GM21367 (cell line): ENCODE measurements around the gene KRT80.

Experiments used
- ATAC-seq: cut with Tn5 transposase; IDR thresholded peaks from one replicate; pipeline ENCODE4 v1.9.1; 2021; ENCODE audit not compliant: unreplicated experiment

The KRT80 gene

GRCh38 chr12:52229836-52230343 is 38.1 kb upstream of the KRT80 start:
- no peak for ATAC-seq

- no peak for ATAC-seq
Observed at GRCh38 chr12:52228931-52229330, 37.1 kb upstream of the KRT80 start.

DNA sequence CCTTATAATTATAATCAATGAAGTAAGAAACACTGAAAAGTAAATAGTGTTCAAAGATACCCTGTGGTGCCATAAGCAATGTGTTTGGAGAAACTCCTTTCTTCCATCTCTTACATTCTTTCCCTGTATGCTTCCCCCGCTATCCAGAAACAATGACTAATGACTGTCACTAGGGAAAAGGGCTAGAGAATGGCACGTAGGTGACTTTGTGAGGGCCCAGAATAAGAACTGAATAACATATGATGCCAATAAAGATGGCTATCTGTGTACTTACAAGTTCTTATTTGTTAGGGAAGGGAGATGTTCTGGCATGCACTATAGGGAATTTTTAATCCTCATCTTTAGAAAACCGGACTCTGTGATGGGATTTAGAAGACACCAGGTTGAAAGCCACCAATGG is 36.6 kb upstream of the KRT80 start:
- ATAC-seq: no peak

DNA sequence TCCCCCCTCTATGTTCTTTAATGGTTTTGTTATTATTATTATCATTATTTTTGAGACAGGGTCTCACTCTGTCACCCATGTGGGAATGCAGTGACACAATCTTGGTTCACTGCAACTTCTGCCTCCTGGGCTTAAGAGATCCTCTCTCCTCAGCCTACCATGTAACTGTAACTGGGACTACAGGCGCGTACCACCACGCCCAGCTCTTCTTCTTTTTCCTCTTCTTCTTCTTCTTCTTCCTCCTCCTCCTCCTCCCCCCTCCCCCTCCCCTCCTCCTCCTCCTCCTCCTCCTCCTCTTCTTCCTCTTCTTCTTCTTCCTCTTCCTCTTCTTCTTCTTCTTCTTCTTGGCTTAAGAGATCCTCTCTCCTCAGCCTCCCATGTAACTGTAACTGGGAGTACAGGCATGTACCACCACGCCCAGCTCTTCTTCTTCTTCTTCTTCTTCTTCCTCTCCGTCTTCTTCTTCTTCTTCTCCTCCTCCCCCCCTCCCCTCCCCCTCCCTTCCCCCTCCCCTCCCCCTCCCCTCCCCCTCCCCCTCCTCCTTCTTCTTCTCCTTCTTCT is 35.9 kb upstream of the KRT80 start:
- ATAC-seq: no peak

DNA sequence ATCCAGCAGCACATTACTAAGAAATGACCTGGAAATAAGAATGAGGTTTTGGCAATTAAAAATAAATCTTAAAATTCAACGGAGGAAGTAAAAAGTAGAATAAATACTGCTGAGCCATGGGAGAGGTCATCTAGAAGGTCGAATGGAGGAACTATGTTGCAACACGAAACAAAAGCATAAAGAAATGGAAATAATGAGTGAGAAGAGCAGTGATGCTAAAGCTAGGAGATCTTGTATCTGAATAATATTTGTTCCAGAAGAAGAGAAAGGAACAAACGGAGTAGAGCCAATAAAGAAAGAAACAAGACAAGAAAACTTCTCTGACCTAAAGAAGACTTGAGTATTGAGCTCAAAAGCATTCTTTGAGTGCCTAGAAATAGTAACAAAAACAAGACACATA is 34.6 kb upstream of the KRT80 start:
- ATAC-seq: no peak

DNA sequence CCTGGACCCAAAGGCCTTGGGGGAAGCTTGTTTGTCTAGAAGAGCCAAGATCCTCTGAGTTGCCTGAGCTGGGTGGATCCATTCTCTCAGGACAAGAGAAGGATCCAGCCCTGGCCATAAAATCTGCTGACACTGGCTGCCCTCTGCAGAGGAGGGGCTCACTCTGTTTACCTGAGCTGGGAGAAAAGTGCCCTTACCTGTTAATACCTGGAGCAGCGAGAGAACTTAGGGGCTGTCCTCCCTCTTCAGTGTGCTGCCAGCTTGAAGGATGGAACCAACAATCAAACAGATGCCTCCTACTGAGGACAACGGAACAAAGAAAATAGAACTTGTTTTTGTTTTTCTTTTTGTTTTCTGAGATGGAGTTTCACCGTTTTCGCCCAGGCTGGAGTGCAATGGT is 33.9 kb upstream of the KRT80 start:
- ATAC-seq: no peak

GRCh38 chr12:52224151-52224550 is 32.3 kb upstream of the KRT80 start:
- no peak for ATAC-seq

DNA sequence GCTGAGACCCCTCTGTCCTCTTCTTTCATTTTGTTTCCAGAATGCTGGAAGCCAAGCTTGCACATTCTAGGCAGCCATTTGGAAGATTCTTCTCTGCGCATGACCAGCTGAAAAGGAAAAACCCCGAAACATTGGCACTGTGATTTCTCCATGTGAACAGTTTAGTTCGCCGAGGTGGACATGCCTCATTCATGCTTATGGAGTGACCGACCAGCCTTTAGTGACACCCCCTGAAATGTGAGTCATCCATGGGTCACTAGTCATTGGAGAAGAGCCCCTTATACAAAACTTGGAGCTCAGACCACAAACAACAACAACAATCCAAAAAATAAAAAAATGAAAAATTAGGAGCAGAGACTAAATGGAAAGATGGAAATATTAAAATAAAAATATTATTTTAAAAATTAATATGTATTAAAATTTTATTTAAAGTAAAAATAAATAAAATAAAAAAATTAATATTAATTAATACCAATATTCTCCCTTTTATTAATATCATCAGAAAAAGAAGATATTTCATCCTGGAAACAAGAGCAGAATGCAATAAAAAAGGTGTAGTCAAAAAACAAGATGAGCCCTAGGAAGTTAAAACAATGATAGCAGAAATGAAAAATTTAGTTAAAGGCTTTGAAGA is 31.7 kb upstream of the KRT80 start:
- no peak for ATAC-seq

- ATAC-seq: no peak
Observed at GRCh38 chr12:52222692-52223091, 30.9 kb upstream of the KRT80 start.

DNA sequence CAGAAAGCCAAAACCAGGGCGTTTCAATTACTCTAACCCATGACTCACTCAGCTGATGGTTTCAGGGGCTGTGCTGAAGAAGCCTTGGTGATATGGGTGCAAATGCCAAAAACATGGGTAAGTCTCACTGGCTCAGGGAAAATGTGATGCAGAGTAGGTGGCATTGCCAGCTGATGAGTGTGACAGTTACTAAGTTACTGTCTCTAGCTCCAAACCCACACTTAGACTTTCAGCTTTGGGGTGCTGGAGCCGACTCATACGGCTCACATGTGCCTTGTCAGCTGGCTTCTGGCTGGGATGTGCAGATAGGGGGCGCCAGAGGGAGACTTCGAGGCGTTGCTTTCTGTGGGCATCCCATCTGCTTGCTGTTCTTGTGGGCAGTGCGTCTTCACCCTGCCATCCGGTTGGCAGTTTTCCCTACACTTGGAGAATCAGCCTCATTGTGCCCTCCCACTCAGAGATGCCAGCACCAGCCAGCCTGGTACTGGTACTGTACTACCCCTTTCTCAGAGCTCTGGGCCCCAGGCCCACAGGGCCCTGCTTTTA is 30.2 kb upstream of the KRT80 start:
- no peak for ATAC-seq

GRCh38 chr12:52221070-52221781 is 29.4 kb upstream of the KRT80 start:
- ATAC-seq: no peak

DNA sequence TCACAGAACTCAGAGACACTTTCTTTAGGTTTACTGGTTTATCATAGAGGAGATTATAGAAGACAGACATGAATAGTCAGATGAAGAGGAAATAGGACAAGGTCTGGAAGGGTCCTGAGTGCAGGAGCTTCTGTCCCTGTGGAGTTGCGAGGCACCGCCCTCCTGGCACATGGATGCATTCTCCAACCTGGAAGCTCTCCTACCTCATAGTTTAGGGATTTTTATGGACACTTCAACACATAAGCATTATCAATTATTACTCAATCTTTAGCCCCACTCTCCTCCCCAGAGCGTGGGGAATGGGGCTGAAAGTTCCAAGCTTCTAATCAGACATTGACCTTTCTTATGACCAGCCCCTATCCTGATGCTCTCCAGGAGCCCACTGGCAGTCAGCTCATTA is 28.7 kb upstream of the KRT80 start:
- no peak for ATAC-seq

DNA sequence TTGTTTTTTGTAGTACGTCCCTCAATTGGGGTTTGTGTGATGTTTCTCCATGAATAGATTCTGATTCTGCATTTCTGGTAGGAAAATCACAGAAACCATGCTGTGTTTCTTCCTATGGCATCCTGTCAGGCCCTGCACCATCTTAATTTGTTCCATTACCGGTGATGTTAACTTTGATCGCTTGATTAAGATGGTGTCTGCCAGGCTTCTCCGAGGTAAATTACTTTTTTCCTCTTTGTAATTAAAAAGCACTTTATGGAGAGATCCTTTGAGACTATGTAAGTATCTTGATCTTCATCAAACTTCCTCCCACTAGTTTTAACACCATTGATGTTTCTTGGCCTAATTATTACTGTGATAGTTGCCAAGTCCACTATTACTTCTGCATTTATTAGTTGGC is 26.2 kb upstream of the KRT80 start:
- no peak for ATAC-seq

GRCh38 chr12:52217223-52217622 is 25.4 kb upstream of the KRT80 start:
- no peak for ATAC-seq

DNA sequence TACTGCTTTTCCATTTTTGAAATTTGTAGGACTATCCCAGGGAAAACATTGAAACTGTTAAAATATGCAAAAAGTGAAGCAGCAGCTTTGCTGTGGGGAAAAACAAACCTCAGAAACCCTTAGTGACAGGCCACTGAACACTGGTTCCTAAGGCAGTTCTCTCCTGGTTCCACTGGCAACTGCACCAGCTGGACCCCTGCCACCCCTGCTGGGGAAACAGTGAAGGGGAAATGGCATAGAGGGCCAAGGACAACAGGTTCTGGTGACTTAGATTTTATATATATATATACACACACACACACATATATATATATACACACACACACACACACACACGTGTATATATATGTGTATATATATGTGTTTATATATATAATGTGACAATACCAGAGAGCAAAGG is 25.0 kb upstream of the KRT80 start:
- ATAC-seq: no peak

DNA sequence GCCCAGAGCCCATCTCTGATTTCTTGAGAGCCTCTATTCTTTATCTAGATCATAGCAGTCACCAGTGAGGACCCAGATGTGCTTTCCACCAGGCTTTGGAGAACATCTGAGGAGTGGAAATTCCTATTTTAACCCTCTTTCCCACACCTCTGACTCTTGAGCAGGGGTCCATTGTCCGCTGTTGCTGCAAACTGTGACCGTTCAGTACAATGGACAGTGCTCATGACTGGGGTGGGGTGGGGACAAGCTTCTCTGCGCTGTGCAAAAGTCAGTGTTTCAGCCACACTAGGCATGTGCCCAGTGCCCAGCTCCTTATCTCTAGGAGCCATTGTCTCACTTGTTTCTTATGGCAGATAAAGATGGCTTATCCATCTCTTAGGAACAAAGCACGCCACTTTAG is 24.3 kb upstream of the KRT80 start:
- no peak for ATAC-seq

DNA sequence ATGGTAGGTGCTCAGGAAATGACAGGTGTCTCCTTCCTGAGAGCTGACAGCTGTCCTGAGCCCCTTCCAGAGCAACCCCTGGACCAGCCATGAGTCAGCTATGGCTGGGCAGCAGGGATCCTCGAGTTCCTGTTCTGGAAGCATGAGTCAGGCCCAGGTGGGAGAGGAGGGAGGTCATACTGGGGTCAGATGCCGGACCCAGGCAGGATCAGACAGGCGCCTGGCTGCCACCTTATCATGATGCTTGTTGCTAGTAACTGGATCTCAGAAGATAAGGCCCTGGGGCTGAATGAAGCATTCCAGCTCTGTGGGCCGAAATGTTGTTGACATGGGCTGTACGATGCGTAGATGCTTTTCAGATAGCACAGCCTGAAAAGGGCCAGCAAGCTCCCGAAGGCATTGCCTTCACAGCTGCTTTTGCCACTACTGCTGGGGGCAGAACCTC is 23.8 kb upstream of the KRT80 start:
- ATAC-seq: no peak

DNA sequence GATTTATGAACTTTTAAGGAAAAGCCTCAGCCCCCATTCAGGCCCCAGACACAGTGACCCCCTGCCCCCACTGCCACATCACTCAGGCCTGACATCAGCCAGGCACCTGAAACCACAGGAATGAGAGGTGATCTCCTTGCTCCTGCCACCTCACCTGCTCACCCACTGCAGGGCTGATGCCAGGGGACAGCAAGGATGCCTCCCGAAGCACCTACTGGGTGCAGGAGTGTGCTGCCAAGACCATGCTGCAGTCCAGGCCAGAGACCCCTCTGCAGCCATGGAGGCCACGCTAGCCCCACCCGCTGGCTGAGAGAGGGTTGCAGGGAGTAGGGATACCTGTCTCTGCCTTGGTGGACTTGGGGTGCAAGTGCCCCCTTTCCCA is 22.6 kb upstream of the KRT80 start:
- no peak for ATAC-seq

- no peak for ATAC-seq
Observed at GRCh38 chr12:52213564-52214420, 22.0 kb upstream of the KRT80 start.

DNA sequence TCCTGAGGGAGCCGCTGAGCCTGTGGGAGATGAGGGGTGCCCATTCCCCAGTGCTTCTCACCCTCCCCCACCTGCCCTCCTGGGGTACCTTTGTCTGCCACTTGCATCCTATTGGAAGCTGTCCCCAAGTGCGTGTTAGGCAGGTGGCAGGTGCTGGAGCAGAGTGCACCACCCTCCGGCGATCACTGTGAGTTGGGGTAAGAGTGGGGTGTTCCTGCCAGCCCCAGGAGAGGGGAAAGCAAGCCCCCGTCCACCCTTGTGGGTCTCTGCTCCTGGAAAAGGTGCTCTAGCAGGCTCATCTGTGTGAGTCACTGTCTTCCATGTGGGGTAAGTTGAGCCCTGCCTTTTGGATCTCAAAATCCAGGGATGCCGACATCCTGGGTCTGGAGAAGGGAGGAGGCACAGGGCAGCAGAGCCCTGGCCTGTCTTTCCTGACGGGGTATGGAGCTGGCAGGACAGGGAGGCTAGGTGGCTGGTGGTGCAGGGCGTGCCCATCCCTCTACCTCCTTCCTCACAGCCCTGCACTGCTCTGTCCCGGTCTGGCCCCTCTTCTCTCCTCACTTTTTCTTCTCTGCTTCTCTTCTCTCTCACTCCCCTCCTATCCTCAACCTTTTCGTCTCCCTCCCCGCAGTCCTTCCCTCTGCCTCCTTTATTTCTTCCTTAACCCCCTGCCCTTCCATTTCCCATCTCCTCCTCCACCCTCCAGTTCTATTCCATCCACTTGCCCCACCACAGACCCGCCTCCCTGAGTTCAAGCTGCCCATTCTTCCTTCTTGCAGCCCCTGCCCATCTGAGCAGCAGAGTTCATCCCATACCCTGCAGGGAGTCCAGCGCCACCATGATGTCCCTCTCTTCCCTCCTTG is 21.1 kb upstream of the KRT80 start:
- ATAC-seq: no peak
